Calu3 (cell line): ENCODE data around the gene BPIFB3. TPM values are rescaled to one million over a fixed set of nuclear protein-coding genes. Genes with fewer than 3 reads are reported as not detected.

Source experiments
- BruUV-seq: library from RNA; stranded (reverse); fragments of 400-500 nt; replicated peaks from 2 replicates; lab custom pipeline; 2021; lab: Mats Ljungman, UMichigan
- CTCF ChIA-PET: fragments of 300-600 bp; sonication (Branson Sonifier 250); formaldehyde crosslinking; loops from one replicate; lab custom pipeline; 2022; ENCODE audit warnings: antibody characterized with exemption; lab: Charles Lee
- DNase-seq: peaks from one replicate; pipeline ENCODE4 v3.0.0; 2022
- H3K27ac Mint-ChIP-seq: one replicate; pipeline ENCODE4 v1.8.0; 2022; ENCODE audit warnings: mixed read lengths; ENCODE audit not compliant: unreplicated experiment
- H3K27me3 Mint-ChIP-seq: one replicate; pipeline ENCODE4 v1.8.0; 2022; ENCODE audit warnings: mixed read lengths; ENCODE audit not compliant: unreplicated experiment
- H3K36me3 Mint-ChIP-seq: one replicate; pipeline ENCODE4 v1.8.0; 2022; ENCODE audit warnings: mild to moderate bottlenecking, moderate library complexity, mixed read lengths; ENCODE audit not compliant: insufficient read depth, unreplicated experiment
- H3K4me1 Mint-ChIP-seq: one replicate; pipeline ENCODE4 v1.8.0; 2022; ENCODE audit warnings: mild to moderate bottlenecking, low read depth, mixed read lengths; ENCODE audit not compliant: unreplicated experiment
- H3K4me3 Mint-ChIP-seq: one replicate; pipeline ENCODE4 v1.8.0; 2022; ENCODE audit warnings: mild to moderate bottlenecking, low read depth, moderate library complexity, mixed read lengths; ENCODE audit not compliant: unreplicated experiment
- H3K9me3 Mint-ChIP-seq: one replicate; pipeline ENCODE4 v1.8.0; 2022; ENCODE audit warnings: low read depth, mixed read lengths; ENCODE audit not compliant: unreplicated experiment
- intact Hi-C: fragments of 100-400 bp; cut with micrococcal nuclease; formaldehyde crosslinking; loops from one replicate; pipeline ENCODE4 v1.10.0; 2022; ENCODE audit not compliant: unreplicated experiment
- total RNA-seq: library from RNA; stranded (reverse); gene quantifications from 2 replicates; pipeline ENCODE4 v1.2.3, GENCODE V29; 2022
- TF ChIP-seq, protein P1 (sequence below): fragments of 200-600 bp; IDR thresholded peaks from one replicate; pipeline ENCODE4 v1.8.0; 2022; ENCODE audit warnings: antibody characterized with exemption; ENCODE audit not compliant: unreplicated experiment

Gene BPIFB3
- total RNA-seq, 1 experiment from 2014 or later: not detected

DNA sequence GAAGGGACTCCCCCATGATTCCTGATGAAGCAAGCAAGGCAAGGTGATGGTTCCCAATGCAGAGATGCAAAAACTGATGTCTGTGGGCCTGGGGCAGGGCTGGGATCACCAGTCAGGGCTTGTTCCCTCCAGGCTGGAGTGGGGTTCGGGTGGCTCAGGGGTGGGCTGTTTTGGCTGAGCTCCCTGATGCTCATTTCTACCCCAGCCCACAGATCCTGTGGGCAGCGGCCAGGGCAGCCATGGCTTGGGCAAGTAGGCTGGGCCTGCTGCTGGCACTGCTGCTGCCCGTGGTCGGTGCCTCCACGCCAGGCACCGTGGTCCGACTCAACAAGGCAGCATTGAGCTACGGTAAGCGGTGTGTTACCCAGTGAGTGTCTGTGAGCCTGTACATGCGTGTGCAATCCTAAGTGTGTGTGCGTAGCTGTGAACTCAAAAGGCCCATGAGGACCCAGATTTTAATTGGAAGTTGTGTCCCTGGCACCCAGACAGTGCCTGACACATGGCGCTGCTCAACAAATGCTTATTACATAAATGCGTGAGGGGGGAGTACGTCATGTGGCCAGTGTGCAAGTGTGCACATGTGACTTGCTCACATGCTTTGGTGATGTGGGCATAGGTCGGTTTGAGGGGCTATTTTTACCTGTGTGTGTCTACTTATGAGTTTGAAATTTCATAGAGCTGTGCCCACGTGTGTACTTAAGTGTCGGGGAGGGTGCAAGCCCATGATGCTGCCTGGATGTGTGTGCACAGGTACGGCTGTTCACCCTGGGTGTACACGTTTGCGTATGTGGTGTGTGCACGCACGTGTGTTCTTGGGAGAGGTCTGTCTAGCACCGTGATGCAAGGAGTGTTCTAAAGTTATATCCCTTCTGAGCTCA, 45.1 kb upstream of the BPIFB3 start:
- TF ChIP-seq, protein P1, sequence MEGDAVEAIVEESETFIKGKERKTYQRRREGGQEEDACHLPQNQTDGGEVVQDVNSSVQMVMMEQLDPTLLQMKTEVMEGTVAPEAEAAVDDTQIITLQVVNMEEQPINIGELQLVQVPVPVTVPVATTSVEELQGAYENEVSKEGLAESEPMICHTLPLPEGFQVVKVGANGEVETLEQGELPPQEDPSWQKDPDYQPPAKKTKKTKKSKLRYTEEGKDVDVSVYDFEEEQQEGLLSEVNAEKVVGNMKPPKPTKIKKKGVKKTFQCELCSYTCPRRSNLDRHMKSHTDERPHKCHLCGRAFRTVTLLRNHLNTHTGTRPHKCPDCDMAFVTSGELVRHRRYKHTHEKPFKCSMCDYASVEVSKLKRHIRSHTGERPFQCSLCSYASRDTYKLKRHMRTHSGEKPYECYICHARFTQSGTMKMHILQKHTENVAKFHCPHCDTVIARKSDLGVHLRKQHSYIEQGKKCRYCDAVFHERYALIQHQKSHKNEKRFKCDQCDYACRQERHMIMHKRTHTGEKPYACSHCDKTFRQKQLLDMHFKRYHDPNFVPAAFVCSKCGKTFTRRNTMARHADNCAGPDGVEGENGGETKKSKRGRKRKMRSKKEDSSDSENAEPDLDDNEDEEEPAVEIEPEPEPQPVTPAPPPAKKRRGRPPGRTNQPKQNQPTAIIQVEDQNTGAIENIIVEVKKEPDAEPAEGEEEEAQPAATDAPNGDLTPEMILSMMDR: no peak
- peaks cover 3% of the 10 kb centered on the region for H3K9me3 Mint-ChIP-seq
- no peaks in the 10 kb centered on the region for H3K4me1 Mint-ChIP-seq
- H3K27ac Mint-ChIP-seq: no peak overlapping the region
- H3K36me3 Mint-ChIP-seq: no peaks in the 10 kb centered on the region
- H3K27me3 Mint-ChIP-seq: peaks cover 92% of the 10 kb centered on the region
- no TSS peak for BruUV-seq
- H3K4me3 Mint-ChIP-seq: no peak overlapping the region
- intact Hi-C loops: no loop called here
- CTCF ChIA-PET: interaction anchor here (0.5 to 1.4 kb wide), 3 partner anchors 9 to 955 kb away, joined by 3 to 6 read pairs (median 3); no protein-coding TSS in a partner anchor
- no peak for DNase-seq

DNA sequence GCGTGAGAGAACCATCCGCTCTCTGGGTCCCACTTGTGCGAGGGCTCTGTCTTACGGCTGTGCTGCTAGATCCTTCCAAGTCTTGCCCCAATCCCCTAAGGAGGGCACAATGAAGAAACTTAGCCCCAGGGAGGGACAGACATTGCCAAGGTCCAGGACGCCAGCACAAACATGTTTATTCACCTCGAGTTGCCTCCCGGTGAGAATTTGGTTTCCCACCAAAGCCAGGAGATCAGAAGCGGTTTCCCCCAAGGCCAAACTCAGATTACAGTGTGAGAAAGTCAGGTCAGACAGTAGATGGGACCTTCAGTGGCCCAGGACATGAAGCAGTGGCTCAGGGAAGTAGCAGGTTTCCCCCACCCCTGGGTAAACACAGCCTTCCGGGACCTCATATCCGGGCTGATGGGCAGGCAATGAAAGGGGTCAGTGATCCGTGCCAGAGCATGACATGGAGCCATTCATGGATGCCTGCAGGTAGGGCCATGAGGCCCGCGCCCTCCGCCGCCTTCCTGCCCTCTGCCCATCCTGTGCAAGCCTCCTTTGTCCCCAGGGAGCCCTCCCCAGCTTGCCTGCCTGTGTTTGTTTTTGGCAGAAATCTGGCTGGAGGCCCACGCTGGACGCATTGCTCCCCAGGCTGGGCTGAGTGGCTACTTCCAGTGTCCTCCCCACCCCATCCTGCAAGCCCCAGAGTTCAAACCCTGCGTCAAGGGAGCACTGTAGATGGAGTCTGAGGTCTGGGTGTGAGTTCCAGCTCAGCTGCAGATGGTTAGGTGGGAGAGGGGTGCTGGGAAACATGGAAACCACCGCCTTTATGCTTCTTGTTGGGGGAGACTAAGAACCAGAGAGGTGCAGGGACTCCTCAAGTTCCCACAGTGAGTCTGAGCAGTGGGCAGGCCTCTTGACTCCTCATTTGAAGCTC, 44.2 kb upstream of the BPIFB3 start:
- no TSS peak for BruUV-seq

DNA sequence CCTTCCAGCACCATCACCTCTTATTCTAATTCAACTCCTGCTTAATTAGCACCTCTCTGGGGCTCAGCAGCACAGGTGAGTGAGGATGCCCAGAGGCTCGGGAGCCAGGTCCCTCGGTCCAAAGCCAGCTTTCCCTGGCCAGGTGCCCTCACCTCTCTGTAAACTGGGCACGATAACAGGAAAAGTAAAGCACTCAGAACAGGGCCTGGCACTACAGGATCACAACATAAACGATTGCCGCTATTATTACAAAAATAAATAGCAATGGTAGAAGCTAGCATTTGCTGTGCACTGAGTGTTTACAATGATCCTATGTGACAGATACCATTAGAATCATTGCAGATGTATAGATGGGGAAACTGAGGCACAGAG, 43.6 kb upstream of the BPIFB3 start:
- Mint-ChIP-seq H3K4me3 (no peak overlapping the region), H3K9me3 (peaks cover 3% of the 10 kb centered on the region), H3K27ac (no peak overlapping the region), H3K27me3 (peaks cover 95% of the 10 kb centered on the region), H3K4me1 (no peaks in the 10 kb centered on the region), H3K36me3 (no peaks in the 10 kb centered on the region)
- no TSS peak for BruUV-seq
- TF ChIP-seq, protein P1: no peak
- CTCF ChIA-PET: interaction anchor here (0.6 to 1.4 kb wide), 3 partner anchors 11 to 384 kb away, joined by 3 read pairs; no protein-coding TSS in a partner anchor
- intact Hi-C loops: no loop called here
- DNase-seq: no peak

More for the DNA sequence above, 44.2 kb upstream of the BPIFB3 start:
- H3K27ac Mint-ChIP-seq: no peak overlapping the region
- intact Hi-C loops: no loop called here
- DNase-seq: peak; percentile 24
- TF ChIP-seq, protein P1: no peak
- CTCF ChIA-PET: interaction anchor here (0.5 to 1.4 kb wide), 3 partner anchors 10 to 207 kb away, joined by 3 read pairs; no protein-coding TSS in a partner anchor
- no peaks in the 10 kb centered on the region for H3K36me3 Mint-ChIP-seq
- H3K9me3 Mint-ChIP-seq: peaks cover 3% of the 10 kb centered on the region
- H3K4me3 Mint-ChIP-seq: no peak overlapping the region
- H3K27me3 Mint-ChIP-seq: peaks cover 95% of the 10 kb centered on the region
- no peaks in the 10 kb centered on the region for H3K4me1 Mint-ChIP-seq
